GM21717 (cell line): ENCODE measurements around the gene RALB.
"Not testable (repeated sequence)": the region's sequence is repeated elsewhere in the genome, so short reads cannot be mapped to it uniquely, and the experiment has no call there.

Experiments
- ATAC-seq: cut with Tn5 transposase; IDR thresholded peaks from one replicate; pipeline ENCODE4 v1.9.1; 2021; ENCODE audit warnings: mild to moderate bottlenecking, moderate library complexity; ENCODE audit not compliant: unreplicated experiment

Gene RALB

GRCh38 chr2:120224735-120225548 is 27.7 kb upstream of the RALB start:
- ATAC-seq, result no peak

- no peak for ATAC-seq
Observed at GRCh38 chr2:120225549-120226065, 27.0 kb upstream of the RALB start.

- no peak for ATAC-seq
Observed at GRCh38 chr2:120226316-120226715, 26.3 kb upstream of the RALB start.

GRCh38 chr2:120227111-120227991 is 25.3 kb upstream of the RALB start:
- ATAC-seq, result no peak

GRCh38 chr2:120228503-120228902 is 24.1 kb upstream of the RALB start:
- ATAC-seq, result no peak

- ATAC-seq, result no peak
Observed at GRCh38 chr2:120229341-120229740, 23.3 kb upstream of the RALB start.

GRCh38 chr2:120230515-120231471 is 21.9 kb upstream of the RALB start:
- no peak for ATAC-seq

GRCh38 chr2:120231564-120231973 is 21.1 kb upstream of the RALB start:
- peak; percentile 8 for ATAC-seq

- ATAC-seq, result peak; percentile 86
Observed at GRCh38 chr2:120231974-120232635, 20.5 kb upstream of the RALB start.

GRCh38 chr2:120233292-120233691 is 19.4 kb upstream of the RALB start:
- ATAC-seq, result no peak

- ATAC-seq, result not testable (repeated sequence)
Observed at GRCh38 chr2:120235158-120235557, 17.5 kb upstream of the RALB start.

GRCh38 chr2:120235681-120236080 is 17.0 kb upstream of the RALB start:
- ATAC-seq, result no peak

GRCh38 chr2:120236316-120236715 is 16.3 kb upstream of the RALB start:
- ATAC-seq, result no peak

GRCh38 chr2:120236791-120237190 is 15.9 kb upstream of the RALB start:
- no peak for ATAC-seq

- no peak for ATAC-seq
Observed at GRCh38 chr2:120237491-120237902, 15.2 kb upstream of the RALB start.

- no peak for ATAC-seq
Observed at GRCh38 chr2:120238728-120239487, 13.7 kb upstream of the RALB start.

GRCh38 chr2:120239488-120240287 is 13.0 kb upstream of the RALB start:
- no peak for ATAC-seq

GRCh38 chr2:120240901-120241429 is 11.7 kb upstream of the RALB start:
- no peak for ATAC-seq
